PFSK-1 (cell line): ENCODE measurements around the gene FGD3.

Experiments used
- FOXP2 ChIP-seq: optimal IDR thresholded peaks from 2 replicates; pipeline ENCODE3; 2011; ENCODE audit warnings: borderline replicate concordance, control low read depth, inconsistent platforms; ENCODE audit not compliant: insufficient read depth; ENCODE audit errors: extremely low read length, extremely low read depth
- POLR2AphosphoS5 ChIP-seq: IDR thresholded peaks from 2 replicates; pipeline ENCODE4 v1.6.1; 2012; ENCODE audit warnings: low read depth, mild to moderate bottlenecking, control low read depth, low read length, moderate library complexity
- REST ChIP-seq, 2 experiments: IDR thresholded peaks; 2 replicates each; pipeline versions ENCODE4 v1.6.1 to v1.8.0; 2011 to 2012; ENCODE audit warnings: low read depth in 2 of 2, low read length in 2 of 2, control low read depth in 1 of 2, inconsistent platforms in 1 of 2, mild to moderate bottlenecking in 1 of 2, moderate library complexity in 1 of 2; ENCODE audit not compliant: insufficient read depth in 1 of 2
- SIN3A ChIP-seq: IDR thresholded peaks from 2 replicates; pipeline ENCODE4 v1.6.1; 2012; ENCODE audit warnings: mild to moderate bottlenecking, low read length, moderate library complexity, borderline replicate concordance; ENCODE audit not compliant: insufficient read depth
- TAF1 ChIP-seq: IDR thresholded peaks from 2 replicates; pipeline ENCODE4 v1.6.1; 2012; ENCODE audit warnings: low read length, control low read depth, borderline replicate concordance; ENCODE audit not compliant: insufficient read depth

The FGD3 gene

GRCh38 chr9:92980085-92980745 lies 32.9 kb downstream of the FGD3 start:
- TF ChIP-seq TAF1 (no peak), REST (IDR thresholded peaks at IDR 0.05; ENCODE audit: insufficient read depth in 1 of 2, low read depth in 2 of 2, low read length in 2 of 2) (no peak)

- TF ChIP-seq POLR2AphosphoS5 (no peak), FOXP2 (no peak), TAF1 (no peak), REST (IDR thresholded peaks at IDR 0.05; ENCODE audit: insufficient read depth in 1 of 2, low read depth in 2 of 2, low read length in 2 of 2) (no peak), SIN3A (no peak)
Observed at GRCh38 chr9:92982130-92982529, 34.8 kb downstream of the FGD3 start.

GRCh38 chr9:92983984-92984589 lies 36.8 kb downstream of the FGD3 start:
- TF ChIP-seq REST (IDR thresholded peaks at IDR 0.05; ENCODE audit: insufficient read depth in 1 of 2, low read depth in 2 of 2, low read length in 2 of 2): no peak
- no peak for TF ChIP-seq FOXP2
- no peak for TF ChIP-seq TAF1
- no peak for TF ChIP-seq POLR2AphosphoS5
- TF ChIP-seq SIN3A: no peak

GRCh38 chr9:92984976-92985375 lies 37.7 kb downstream of the FGD3 start:
- no peak for TF ChIP-seq REST (IDR thresholded peaks at IDR 0.05; ENCODE audit: insufficient read depth in 1 of 2, low read depth in 2 of 2, low read length in 2 of 2)
- no peak for TF ChIP-seq SIN3A
- no peak for TF ChIP-seq TAF1
- TF ChIP-seq FOXP2: no peak
- no peak for TF ChIP-seq POLR2AphosphoS5
